Stimulated activated CD4-positive, alpha-beta T cell treated with anti-CD3 and anti-CD28 coated beads, Interleukin-4, amount 100 ng/mL, for 24 hours (primary cell): ENCODE data around the gene UBE2O.
A peak's percentile ranks its signal among the peaks of the same experiment; 100 is the strongest.
"Not testable (repeated sequence)": the region's sequence is repeated elsewhere in the genome, so short reads cannot be mapped to it uniquely, and the experiment has no call there.

Experiments
- DNase-seq: peaks from one replicate; pipeline ENCODE4 v3.0.0-alpha.2; 2020

Gene UBE2O

GRCh38 chr17:76366247-76366646, 86.7 kb downstream of the UBE2O start:
- DNase-seq: no peak

DNA sequence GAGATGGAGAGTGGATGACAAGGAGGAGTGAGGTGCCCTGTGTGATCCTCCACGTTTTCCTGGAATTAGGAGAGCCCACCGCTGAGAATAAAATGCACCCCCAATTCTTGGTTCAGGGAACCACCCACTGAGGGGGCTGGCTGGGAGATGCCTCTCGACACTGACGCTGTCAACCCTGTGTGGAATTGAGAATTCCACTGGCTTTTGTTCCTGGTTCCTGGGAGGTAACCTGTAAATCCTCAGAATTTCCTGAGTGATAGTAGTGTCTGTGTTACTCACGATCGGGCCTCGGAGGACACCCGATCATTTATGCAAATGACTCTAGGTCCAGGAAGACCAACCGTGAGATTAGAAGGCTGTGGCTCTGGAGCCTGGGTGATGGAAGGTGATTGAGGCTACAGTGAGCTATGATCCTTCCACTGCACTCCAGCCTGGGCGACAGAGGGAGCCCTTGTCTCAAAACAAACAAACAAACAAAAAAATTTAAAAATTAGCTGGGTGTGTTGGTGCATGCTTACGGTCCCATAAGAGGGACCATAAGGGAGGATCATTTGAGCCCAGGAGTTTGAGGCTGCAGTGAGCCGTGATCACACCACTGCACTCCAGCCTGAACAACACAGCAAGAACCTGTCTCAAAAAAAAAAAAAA, 87.6 kb downstream of the UBE2O start:
- DNase-seq: no peak

DNA sequence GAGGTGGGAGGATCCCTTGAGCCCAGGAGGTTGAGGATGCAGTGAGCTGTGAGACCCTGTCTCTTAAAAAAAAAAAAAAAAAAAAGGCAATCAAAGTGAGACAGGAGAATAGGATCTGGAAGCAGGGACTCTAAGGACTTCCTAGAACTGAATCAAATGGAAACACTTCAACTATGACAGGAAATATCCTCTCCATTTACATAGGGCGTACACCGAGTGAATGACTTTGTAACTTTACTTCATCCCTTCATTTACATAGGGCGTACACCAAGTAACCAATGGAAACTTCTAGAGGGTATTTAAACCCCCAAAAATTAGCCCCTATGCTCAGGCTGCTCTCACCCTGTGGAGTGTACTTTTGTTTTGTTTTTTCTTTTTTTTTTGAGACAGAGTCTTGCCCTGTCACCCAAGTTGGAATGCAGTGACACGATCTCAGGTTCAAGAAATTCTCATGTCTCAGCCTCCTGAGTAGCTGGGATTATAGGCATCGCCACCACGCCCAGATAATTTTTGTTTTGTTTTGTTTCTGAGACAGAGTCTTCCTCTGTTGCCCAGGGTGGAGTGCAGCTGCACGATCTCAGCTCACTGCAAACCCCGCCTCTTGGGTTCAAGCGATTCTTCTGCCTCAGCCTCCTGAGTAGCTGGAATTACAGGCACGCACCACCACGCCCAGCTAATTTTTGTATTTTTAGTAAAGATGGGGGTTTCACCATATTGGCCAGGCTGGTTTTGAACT, 89.7 kb downstream of the UBE2O start:
- DNase-seq: no peak

- DNase-seq: no peak
Measured at GRCh38 chr17:76360461-76360860, 92.5 kb downstream of the UBE2O start.

DNA sequence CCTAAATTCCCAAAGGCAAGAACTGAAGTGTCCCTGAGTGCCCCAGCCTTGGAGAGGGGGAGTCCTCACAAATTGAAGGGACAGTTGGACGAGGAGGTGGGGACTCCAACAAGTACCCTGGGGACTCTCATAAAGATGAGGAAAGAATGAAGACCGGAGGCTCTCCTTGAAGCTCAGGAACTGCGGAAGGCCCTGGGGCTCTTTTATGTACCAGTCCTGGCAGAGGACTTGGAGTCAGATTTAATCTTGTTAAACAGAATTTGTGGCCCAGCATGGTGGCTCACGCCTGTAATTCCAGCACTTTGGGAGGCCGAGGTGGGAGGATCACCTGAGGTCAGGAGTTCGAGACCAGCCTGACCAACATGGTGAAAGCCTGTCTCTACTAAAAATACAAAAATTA, 93.2 kb downstream of the UBE2O start:
- DNase-seq: not testable (repeated sequence)

- DNase-seq: no peak
Measured at GRCh38 chr17:76359375-76359774, 93.6 kb downstream of the UBE2O start.

GRCh38 chr17:76357597-76358158, 95.3 kb downstream of the UBE2O start:
- DNase-seq: no peak

- no peak for DNase-seq
Measured at GRCh38 chr17:76356803-76357456, 96.0 kb downstream of the UBE2O start.

GRCh38 chr17:76354747-76355310, 98.1 kb downstream of the UBE2O start:
- no peak for DNase-seq

GRCh38 chr17:76354317-76354729, 98.6 kb downstream of the UBE2O start:
- DNase-seq: no peak

DNA sequence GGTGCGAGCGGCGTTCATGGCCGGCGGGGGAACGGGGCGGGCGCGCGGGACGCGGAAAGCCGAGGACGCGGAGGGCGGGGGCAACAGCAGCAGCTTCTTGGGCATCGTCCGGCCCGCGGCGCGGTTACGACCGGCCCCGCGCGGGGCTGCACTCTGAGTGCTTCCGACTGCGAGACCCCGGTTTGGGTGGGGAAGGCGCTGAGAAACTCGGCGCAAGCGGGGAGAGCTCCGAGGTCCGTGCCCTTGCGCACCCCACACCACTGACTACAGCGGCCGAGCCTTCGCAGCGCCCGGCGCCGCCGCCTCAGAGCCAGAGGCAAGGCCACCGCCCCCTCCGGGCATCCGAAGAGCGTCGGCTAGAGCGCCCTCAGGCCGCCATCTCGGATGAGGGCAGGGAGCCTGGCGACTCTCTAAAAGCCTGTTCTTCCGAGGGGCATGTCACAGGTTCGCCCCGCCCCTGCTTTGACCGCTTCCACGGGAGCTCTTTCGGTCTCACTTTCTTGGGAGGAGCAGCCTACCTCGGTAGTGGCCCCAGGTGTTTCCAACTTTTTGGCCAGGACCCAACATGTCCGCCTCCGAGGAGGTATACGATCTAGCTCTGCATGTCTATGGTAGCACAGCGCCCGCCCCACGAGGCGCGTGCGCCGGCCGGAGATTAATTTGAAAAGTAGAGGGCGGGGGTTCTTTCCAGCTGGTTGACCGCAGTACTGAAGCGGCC, 99.2 kb downstream of the UBE2O start, which contains the start of gene PRPSAP1:
Gene PRPSAP1, minus strand, starts transcription at position 318 of the 718 bp plus-strand sequence. Its CDS starts 213 bp downstream, at position 105.
- DNase-seq: peak; percentile 83

- DNase-seq: peak; percentile 7
Measured at GRCh38 chr17:76353004-76353598, 99.9 kb downstream of the UBE2O start.

GRCh38 chr17:76351526-76352071, 101.4 kb downstream of the UBE2O start:
- no peak for DNase-seq

- no peak for DNase-seq
Measured at GRCh38 chr17:76350463-76350862, 102.5 kb downstream of the UBE2O start.

GRCh38 chr17:76346936-76347335, 106.0 kb downstream of the UBE2O start:
- DNase-seq: not testable (repeated sequence)

GRCh38 chr17:76345377-76345974, 107.5 kb downstream of the UBE2O start:
- no peak for DNase-seq

DNA sequence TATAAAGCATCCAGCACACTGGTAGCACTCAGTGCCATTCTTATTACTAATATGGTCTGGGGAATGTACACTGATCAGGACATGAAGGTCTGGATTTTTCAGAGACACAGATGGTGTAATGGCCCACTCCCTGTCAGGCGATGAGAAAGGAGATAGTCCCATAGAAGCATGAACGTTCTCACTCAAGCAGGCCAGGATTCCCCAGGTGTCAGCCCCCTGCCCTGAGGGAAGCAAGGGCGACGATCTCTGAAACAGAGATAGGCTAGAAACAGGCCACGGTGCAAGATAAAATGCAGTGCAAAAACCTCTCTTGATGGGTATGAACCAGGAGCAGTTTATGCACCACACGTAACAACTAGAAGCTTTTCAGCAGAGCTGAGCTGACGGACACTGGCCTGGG, 109.8 kb downstream of the UBE2O start:
- no peak for DNase-seq

DNA sequence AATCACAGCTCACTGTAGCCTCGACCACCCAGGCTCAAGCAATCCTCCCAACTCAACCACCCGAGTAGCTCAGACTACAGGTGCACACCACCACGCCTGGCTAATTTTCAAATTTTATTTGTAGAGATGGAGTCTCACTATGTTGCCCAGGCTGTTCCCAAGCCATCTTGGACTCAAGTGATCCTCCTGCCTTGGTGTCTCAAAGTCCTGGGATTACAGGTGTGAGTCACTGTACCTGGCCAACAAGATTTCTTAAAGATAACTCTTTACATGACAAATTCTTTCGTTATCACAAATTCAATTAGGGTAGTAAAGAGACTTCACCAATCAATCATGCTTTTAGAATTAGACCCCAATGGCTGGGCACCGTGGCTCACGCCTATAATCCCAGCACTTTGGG, 111.7 kb downstream of the UBE2O start:
- no peak for DNase-seq
